ENCODE measurements around the gene C16orf90.

DNA sequence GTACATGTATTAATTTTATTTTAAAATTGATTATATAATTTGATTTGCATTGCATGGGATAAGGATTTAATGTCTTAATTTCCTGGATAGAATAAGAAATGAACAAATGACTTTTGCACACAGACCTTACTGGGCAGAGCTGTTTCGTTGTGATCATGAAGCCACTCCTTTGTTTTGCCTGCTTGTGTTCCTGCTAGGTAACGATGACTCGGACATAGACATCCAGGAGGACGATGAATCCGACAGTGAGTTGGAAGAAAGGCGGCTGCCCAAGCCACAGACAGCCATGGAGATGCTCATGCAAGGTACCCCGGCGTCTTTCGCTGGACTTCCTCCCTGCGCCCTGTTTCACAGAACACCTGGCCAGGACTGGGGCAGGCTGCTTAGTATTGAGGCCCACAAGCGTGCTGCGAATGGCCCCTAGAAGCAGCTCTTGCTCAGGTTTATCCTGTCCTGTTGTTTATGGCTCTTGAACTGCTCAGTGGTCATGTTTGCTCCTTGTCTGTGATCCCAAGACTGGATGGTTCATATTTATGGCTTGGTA lies 35.2 kb upstream of the C16orf90 start:
- TF ChIP-seq, protein P1, sequence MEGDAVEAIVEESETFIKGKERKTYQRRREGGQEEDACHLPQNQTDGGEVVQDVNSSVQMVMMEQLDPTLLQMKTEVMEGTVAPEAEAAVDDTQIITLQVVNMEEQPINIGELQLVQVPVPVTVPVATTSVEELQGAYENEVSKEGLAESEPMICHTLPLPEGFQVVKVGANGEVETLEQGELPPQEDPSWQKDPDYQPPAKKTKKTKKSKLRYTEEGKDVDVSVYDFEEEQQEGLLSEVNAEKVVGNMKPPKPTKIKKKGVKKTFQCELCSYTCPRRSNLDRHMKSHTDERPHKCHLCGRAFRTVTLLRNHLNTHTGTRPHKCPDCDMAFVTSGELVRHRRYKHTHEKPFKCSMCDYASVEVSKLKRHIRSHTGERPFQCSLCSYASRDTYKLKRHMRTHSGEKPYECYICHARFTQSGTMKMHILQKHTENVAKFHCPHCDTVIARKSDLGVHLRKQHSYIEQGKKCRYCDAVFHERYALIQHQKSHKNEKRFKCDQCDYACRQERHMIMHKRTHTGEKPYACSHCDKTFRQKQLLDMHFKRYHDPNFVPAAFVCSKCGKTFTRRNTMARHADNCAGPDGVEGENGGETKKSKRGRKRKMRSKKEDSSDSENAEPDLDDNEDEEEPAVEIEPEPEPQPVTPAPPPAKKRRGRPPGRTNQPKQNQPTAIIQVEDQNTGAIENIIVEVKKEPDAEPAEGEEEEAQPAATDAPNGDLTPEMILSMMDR (IDR thresholded peaks at IDR 0.05; ENCODE audit: insufficient read depth, low read length, poor library complexity, severe bottlenecking): no peak
- no peak for TF ChIP-seq EZH2phosphoT487 (conservative IDR thresholded peaks at IDR 0.05; ENCODE audit: low read length)
